Panc1 (cell line): ENCODE measurements around the gene KIAA1755. TPM values are rescaled to one million over a fixed set of nuclear protein-coding genes. Genes with fewer than 3 reads are reported as not detected.

Experiments used
- ATAC-seq: fragments of 200-7000 bp; cut with Tn5 transposase; 2 replicates; pipeline ENCODE4 v1.9.1; 2020; ENCODE audit warnings: mild to moderate bottlenecking, moderate library complexity
- BruUV-seq: library from RNA; stranded (reverse); fragments of 400-500 nt; replicated peaks from 2 replicates; lab custom pipeline; 2021; lab: Mats Ljungman, UMichigan
- CTCF ChIA-PET: fragments of 300-600 bp; sonication (Branson Sonifier 250); formaldehyde crosslinking; loops from one replicate; lab custom pipeline; 2022; ENCODE audit warnings: antibody characterized with exemption; lab: Charles Lee
- POLR2A ChIA-PET: fragments of 300-600 bp; sonication (Branson Sonifier 250); formaldehyde crosslinking; loops from one replicate; lab custom pipeline; 2022; ENCODE audit warnings: antibody characterized with exemption; lab: Charles Lee
- DNase-seq: peaks from one replicate; pipeline ENCODE4 v3.0.0-alpha.2; 2010; ENCODE audit warnings: low read depth, low spot score
- H3K27ac ChIP-seq: 2 replicates; pipeline ENCODE4 v1.5.1; 2011; ENCODE audit warnings: mild to moderate bottlenecking, low read length, inconsistent platforms
- H3K27me3 ChIP-seq: fragments of 200-500 bp; sonication (Bioruptor generic); 2 replicates; pipeline ENCODE4 v1.6.0; 2014; ENCODE audit warnings: low read length, inconsistent platforms; ENCODE audit not compliant: control insufficient read depth, insufficient read depth
- H3K36me3 ChIP-seq: fragments of 200-500 bp; sonication (Bioruptor generic); 2 replicates; pipeline ENCODE4 v1.5.1; 2014; ENCODE audit warnings: inconsistent platforms, mild to moderate bottlenecking, low read length, moderate library complexity; ENCODE audit not compliant: control insufficient read depth, insufficient read depth
- H3K4me1 ChIP-seq: 2 replicates; pipeline ENCODE4 v1.5.1; 2011; ENCODE audit warnings: inconsistent platforms, mild to moderate bottlenecking, low read length, moderate library complexity; ENCODE audit not compliant: control insufficient read depth, insufficient read depth
- H3K4me3 ChIP-seq, 2 experiments: 2 replicates each; pipeline ENCODE4 v1.5.1; 2011 to 2012; ENCODE audit warnings: low read depth in 2 of 2, low read length in 2 of 2, mild to moderate bottlenecking in 2 of 2, inconsistent platforms in 1 of 2, moderate library complexity in 1 of 2
- H3K9me3 ChIP-seq: fragments of 200-500 bp; sonication (Bioruptor generic); 2 replicates; pipeline ENCODE4 v1.5.1; 2014; ENCODE audit warnings: low read depth, mild to moderate bottlenecking, inconsistent platforms, low read length, moderate library complexity; ENCODE audit not compliant: control insufficient read depth, insufficient read depth
- CTCF ChIP-seq: fragments of 450-650 bp; IDR thresholded peaks from 2 replicates; pipeline ENCODE4 v1.5.1; 2017; ENCODE audit warnings: mild to moderate bottlenecking
- POLR2AphosphoS5 ChIP-seq: IDR thresholded peaks from 2 replicates; pipeline ENCODE4 v1.6.1; 2012; ENCODE audit warnings: mild to moderate bottlenecking, low read depth, low read length, moderate library complexity
- REST ChIP-seq, 2 experiments: IDR thresholded peaks; 2 replicates each; pipeline ENCODE4 v1.6.1; 2011 to 2012; ENCODE audit warnings: low read depth in 2 of 2, control low read depth in 1 of 2, low read length in 1 of 2, mild to moderate bottlenecking in 1 of 2, moderate library complexity in 1 of 2; ENCODE audit not compliant: insufficient read depth in 1 of 2
- SIN3A ChIP-seq: IDR thresholded peaks from 2 replicates; pipeline ENCODE4 v1.6.1; 2012; ENCODE audit warnings: low read depth, mild to moderate bottlenecking, low read length, moderate library complexity, borderline replicate concordance; ENCODE audit not compliant: insufficient read depth
- TCF7L2 ChIP-seq: IDR thresholded peaks from 2 replicates; pipeline ENCODE4 v1.6.1; 2011; ENCODE audit warnings: mild to moderate bottlenecking, low read depth, low read length, inconsistent platforms
- in situ Hi-C: cut with HindIII; loops from 2 replicates; pipeline ENCODE4 v1.10.0; 2016; ENCODE audit warnings: low sequenced_read_pairs, low pct_unique_long_range_greater_than_20kb
- intact Hi-C: fragments of 100-400 bp; cut with micrococcal nuclease; formaldehyde crosslinking; loops from one replicate; pipeline ENCODE4 v1.10.0; 2022; ENCODE audit not compliant: unreplicated experiment
- total RNA-seq: library from RNA; stranded (reverse); gene quantifications from one replicate; pipeline ENCODE4 v1.2.1, GENCODE V29; 2021; ENCODE audit not compliant: unreplicated experiment

KIAA1755 gene
- total RNA-seq, 1 experiment from 2014 or later, result 0.08 TPM

GRCh38 chr20:38237381-38237780 is 23.2 kb downstream of the KIAA1755 start:
- CTCF ChIA-PET, result no interaction called here

GRCh38 chr20:38231531-38232121 is 28.9 kb downstream of the KIAA1755 start:
- TF ChIP-seq TCF7L2, result no peak
- no peak for TF ChIP-seq SIN3A
- TF ChIP-seq POLR2AphosphoS5, result no peak
- no peak for TF ChIP-seq CTCF
- no peak for TF ChIP-seq REST (IDR thresholded peaks at IDR 0.05; ENCODE audit: insufficient read depth in 1 of 2, low read depth in 2 of 2, low read length in 1 of 2)
- intact Hi-C loops (loop anchor here (5.0 kb wide), 1 partner anchor 176 kb away; no protein-coding TSS in a partner anchor), in situ Hi-C loops (no loop called here)
- Histone ChIP-seq H3K4me1 (no peaks in the 10 kb centered on the region), H3K36me3 (no peaks in the 10 kb centered on the region), H3K4me3 (no peak overlapping the region), H3K27ac (no peak overlapping the region), H3K27me3 (no peaks in the 10 kb centered on the region), H3K9me3 (no peaks in the 10 kb centered on the region)
- no TSS peak for BruUV-seq
- DNase-seq (no peak), ATAC-seq (peak; percentile 35; the same call in 1 of the 2 replicates)
- CTCF ChIA-PET, result interaction anchor here (0.5 to 0.6 kb wide), 2 partner anchors 95 to 141 kb away, joined by 3 to 7 read pairs; no protein-coding TSS in a partner anchor
- POLR2A ChIA-PET, result interaction anchor here (0.6 kb wide), 1 partner anchor 275 kb away, joined by 4 read pairs; no protein-coding TSS in a partner anchor

More at GRCh38 chr20:38237381-38237780, 23.2 kb downstream of the KIAA1755 start:
- TF ChIP-seq SIN3A (no peak), REST (IDR thresholded peaks at IDR 0.05; ENCODE audit: insufficient read depth in 1 of 2, low read depth in 2 of 2, low read length in 1 of 2) (no peak), CTCF (no peak), POLR2AphosphoS5 (no peak), TCF7L2 (no peak)
- Histone ChIP-seq H3K27me3 (no peaks in the 10 kb centered on the region), H3K4me3 (no peak overlapping the region), H3K9me3 (peaks cover 5% of the 10 kb centered on the region; the same call in 1 of the 2 replicates), H3K4me1 (no peaks in the 10 kb centered on the region), H3K36me3 (no peaks in the 10 kb centered on the region), H3K27ac (no peak overlapping the region)
- DNase-seq, result no peak
- BruUV-seq, result no TSS peak
- in situ Hi-C loops (no loop called here), intact Hi-C loops (no loop called here)
- POLR2A ChIA-PET, result interaction anchor here (0.6 kb wide), 1 partner anchor 137 kb away, joined by 5 read pairs; no protein-coding TSS in a partner anchor
- no peak for ATAC-seq
